Measurements from ENCODE around the gene C20orf173.
"Not testable (repeated sequence)": the region's sequence is repeated elsewhere in the genome, so short reads cannot be mapped to it uniquely, and the experiment has no call there.

The C20orf173 gene

DNA sequence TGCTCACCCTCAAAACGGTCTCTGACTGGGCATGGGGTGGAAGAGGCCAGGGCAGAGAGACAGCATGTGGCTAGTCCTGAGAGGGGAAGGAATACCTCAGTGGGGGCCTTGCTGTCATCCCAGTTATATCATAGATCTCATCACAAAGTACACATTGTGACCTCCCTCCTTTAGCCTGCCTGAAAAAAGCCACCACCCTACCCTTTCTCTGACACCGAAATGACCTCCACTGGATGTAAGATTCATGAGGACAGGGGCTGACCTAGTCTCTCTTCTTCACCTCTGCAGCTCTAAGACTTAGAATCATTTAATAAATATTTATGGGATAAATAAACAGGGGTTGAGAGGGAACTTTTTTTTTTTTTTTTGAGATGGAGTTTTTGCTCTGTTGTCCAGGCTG, at the start of gene C20orf173:
Gene C20orf173, minus strand, starts transcription at position 101 of the 400 bp plus-strand sequence. CDS start 279 bp downstream, outside the sequence.
- no peak within 1 kb of the TSS for H3K4me3 ChIP-seq (ENCODE audit: low read depth, low read length)

DNA sequence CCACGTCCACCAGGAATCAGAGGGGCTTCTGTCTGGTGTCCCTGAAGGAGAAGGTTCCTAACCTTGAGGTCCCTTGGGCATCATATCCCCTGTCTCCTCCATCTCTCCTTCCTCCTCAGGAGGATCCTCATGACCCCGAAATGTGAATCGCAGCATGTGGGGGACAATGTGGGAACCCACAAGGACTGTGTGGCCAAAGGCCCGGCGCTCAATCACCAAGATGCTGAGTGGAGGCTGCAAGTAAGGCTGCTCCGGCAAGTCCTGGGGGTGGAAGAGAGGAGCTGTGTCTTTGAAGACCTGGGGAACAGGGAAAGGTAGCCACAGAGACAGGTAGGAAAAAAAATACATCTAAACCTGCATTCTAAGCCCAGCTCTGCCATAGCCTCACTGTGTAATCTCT, 49.7 kb upstream of the C20orf173 start:
- no peak overlapping the region for H3K4me3 ChIP-seq (ENCODE audit: low read depth, low read length)

- H3K4me3 ChIP-seq (ENCODE audit: low read depth, low read length): no peak overlapping the region
Observed at GRCh38 chr20:35578469-35578868, 49.0 kb upstream of the C20orf173 start.

DNA sequence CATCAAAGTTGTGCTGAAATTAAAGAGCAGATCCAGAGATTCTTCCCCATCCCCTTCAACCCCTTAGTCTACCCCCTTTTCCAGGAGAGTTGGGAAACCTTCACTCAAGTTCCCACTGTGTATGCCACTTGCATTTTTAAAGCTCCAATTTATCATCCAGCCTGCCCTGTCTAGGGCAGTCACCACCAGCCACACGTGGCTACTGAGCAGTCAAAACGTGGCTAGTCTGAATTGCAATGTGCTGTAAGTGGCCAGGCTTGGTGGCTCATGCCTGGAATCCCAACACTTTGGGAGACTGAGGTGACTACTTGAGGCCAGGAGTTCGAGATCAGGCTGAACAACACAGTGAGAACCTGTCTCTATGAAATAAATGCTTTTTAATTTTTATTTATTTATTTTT, 47.4 kb upstream of the C20orf173 start:
- no peak overlapping the region for H3K4me3 ChIP-seq (ENCODE audit: low read depth, low read length)

DNA sequence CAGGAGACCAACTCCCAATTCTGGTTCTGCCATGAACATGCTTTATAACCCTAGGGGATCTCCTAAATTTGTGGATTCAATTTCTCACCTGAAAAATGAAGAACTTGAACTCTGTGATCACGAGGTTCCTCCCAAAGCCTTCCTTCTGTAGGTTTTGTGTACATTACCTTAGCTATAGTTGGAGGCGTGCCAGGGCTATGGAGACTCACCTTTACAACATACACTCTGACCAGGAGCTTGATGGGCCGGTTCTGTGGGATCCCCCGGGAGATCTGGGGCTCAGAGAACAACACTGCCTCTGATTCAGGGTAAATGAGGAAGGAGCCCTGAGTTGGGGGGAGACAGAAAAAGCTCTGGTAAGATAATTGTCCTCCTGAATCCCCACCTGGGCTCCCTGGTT, 46.5 kb upstream of the C20orf173 start:
- no peak overlapping the region for H3K4me3 ChIP-seq (ENCODE audit: low read depth, low read length)

- no peak overlapping the region for H3K4me3 ChIP-seq (ENCODE audit: low read depth, low read length)
Observed at GRCh38 chr20:35572838-35573237, 43.4 kb upstream of the C20orf173 start.

GRCh38 chr20:35571555-35571954, 42.1 kb upstream of the C20orf173 start:
- no peak overlapping the region for H3K4me3 ChIP-seq (ENCODE audit: low read depth, low read length)

GRCh38 chr20:35568645-35569044, 39.2 kb upstream of the C20orf173 start:
- H3K4me3 ChIP-seq (ENCODE audit: low read depth, low read length): no peak overlapping the region

- H3K4me3 ChIP-seq (ENCODE audit: low read depth, low read length): no peak overlapping the region
Observed at GRCh38 chr20:35564905-35565304, 35.5 kb upstream of the C20orf173 start.

- no peak overlapping the region for H3K4me3 ChIP-seq (ENCODE audit: low read depth, low read length)
Observed at GRCh38 chr20:35563834-35564233, 34.4 kb upstream of the C20orf173 start.

DNA sequence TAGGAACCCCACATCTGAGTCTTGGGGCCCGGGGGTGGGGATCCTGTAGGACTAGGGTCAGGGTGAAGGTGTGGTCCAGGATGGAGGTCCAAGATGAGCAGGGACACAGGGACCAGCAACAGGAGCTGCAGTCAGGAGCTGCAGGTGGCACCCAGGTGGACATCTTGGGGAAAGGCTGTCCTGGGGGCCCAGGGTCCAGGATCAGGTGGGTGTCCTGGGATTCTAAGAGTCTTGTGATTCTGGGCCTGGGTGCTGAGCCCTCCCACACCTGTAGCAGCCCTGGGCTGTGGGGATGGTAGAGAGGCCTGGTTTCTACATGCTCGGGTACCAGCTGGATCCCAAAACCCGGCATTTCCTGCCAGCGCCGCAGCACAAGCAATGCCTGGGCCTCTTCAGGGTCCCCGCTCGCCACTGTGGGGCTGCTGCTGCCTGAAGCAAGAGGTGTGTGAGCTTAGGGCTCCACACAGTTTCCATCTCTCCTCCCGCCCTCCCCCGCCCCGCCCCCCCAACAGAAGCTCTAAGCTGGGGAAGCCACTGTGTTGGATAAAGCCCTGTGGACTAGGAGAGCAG, 33.2 kb upstream of the C20orf173 start:
- H3K4me3 ChIP-seq (ENCODE audit: low read depth, low read length): no peak overlapping the region

GRCh38 chr20:35561671-35562070, 32.2 kb upstream of the C20orf173 start:
- H3K4me3 ChIP-seq (ENCODE audit: low read depth, low read length): no peak overlapping the region

DNA sequence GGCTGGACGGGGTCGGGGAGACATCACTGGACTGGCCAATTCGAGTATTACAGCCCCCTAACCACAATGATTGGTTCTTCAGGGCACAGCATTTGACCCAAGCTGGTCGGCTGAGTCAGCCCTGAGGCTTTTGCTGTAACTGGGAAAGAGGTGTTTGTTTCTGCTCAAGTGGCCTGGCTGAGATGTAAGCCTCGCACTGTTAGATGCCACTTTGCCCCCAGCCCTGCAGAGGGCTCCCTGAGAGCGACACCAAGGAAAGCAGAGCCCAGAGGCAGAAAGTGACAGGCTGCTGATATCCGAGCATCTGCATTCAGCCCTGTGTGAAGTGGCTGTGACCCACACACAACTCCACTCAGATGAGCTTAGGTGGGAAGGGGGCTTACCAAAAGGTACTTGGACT, 31.8 kb upstream of the C20orf173 start:
- no peak overlapping the region for H3K4me3 ChIP-seq (ENCODE audit: low read depth, low read length)

GRCh38 chr20:35560541-35560940, 31.1 kb upstream of the C20orf173 start:
- H3K4me3 ChIP-seq (ENCODE audit: low read depth, low read length): no peak overlapping the region

GRCh38 chr20:35560105-35560511, 30.7 kb upstream of the C20orf173 start:
- no peak overlapping the region for H3K4me3 ChIP-seq (ENCODE audit: low read depth, low read length)

DNA sequence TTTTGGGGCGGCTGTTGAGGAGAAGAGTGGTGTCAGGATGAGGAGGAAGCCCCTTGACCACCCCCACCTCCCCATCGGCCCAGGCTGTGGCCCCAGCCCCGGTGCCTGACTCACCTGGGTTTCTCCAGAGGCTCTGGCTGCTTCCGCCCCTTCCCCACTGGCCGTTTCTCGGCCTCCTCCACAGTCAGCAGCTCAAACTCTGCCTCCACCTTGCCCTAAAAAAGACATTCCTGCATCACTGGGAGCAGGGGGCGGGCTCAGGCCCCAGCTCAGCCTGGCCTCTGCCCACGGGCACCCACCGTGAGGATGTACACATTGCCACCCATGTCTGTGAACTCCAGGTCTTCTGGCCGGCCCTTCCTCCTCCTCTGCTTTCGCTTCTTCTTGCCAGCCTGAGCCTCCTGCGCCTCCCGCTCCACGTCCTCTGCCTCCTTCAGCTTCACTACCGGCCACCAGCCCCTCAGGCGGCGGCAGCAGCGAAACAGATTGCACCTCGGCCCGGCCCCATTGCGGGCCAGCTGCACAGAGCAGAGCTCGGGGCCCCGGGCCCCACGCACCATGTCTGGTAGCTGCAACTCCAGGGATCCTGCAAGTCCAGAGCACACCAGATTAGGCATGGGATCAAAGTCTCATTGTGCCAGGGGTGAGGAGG, 29.7 kb upstream of the C20orf173 start:
- no peak overlapping the region for H3K4me3 ChIP-seq (ENCODE audit: low read depth, low read length)

DNA sequence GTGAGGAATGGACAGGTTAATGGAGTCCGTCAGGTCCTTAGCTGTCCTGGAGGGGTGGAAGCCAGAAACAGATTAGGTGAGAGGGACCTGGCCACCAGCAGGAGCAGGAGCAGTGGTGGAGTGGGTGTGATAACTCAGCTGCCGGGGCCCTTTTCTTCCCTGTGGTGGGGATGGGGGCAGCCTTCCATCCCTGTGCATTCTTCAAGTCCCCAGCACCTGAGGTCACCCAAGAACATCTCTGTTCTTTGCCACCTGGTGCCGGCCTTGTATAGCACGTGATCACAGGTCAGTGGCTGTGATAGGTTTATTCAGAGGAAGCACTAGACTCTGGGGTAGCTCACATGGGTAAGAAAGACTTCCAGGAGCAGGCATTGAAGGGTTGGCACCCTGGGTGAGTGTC, 29.0 kb upstream of the C20orf173 start:
- no peak overlapping the region for H3K4me3 ChIP-seq (ENCODE audit: low read depth, low read length)

GRCh38 chr20:35556871-35557270, 27.4 kb upstream of the C20orf173 start:
- no peak overlapping the region for H3K4me3 ChIP-seq (ENCODE audit: low read depth, low read length)

- H3K4me3 ChIP-seq (ENCODE audit: low read depth, low read length): no peak overlapping the region
Observed at GRCh38 chr20:35555951-35556645, 26.6 kb upstream of the C20orf173 start.

DNA sequence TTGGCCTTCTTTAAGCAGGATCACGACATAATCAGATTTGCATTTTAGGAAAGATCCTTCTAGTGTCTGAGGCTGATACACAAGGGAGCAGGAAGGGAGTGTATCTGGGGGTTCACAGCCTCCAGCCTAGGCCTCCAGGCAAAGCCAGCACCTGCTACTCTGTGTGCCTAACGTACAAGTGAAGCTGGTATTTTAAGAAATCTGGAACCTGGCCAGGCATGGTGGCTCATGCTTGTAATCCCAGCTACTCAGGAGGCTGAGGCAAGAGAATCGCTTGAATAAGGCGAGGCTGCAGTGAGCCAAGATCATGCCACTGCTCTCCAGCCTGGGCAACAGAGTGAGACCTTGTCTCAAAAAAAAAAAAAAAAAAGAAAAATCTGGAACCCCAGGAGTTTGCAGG, 26.0 kb upstream of the C20orf173 start:
- not testable (repeated sequence) for H3K4me3 ChIP-seq (ENCODE audit: low read depth, low read length)

- no peak overlapping the region for H3K4me3 ChIP-seq (ENCODE audit: low read depth, low read length)
Observed at GRCh38 chr20:35552914-35553313, 23.5 kb upstream of the C20orf173 start.

GRCh38 chr20:35551503-35551902, 22.1 kb upstream of the C20orf173 start:
- H3K4me3 ChIP-seq (ENCODE audit: low read depth, low read length): no peak overlapping the region

Measured in iPS-11a (cell line).